IMR-90 (cell line): ENCODE results near the gene C1orf105. TPM values are rescaled to one million over a fixed set of nuclear protein-coding genes. Genes with fewer than 3 reads are reported as not detected.

ENCODE experiments used
- ATAC-seq: fragments of 200-7000 bp; cut with Tn5 transposase; 2 replicates; pipeline ENCODE4 v1.9.1; 2020; ENCODE audit warnings: low read depth, mild to moderate bottlenecking, moderate library complexity
- BruUV-seq: library from RNA; stranded (reverse); fragments of 400-500 nt; replicated peaks from 2 replicates; lab custom pipeline; 2021; lab: Mats Ljungman, UMichigan
- CTCF ChIA-PET: fragments of 300-600 bp; formaldehyde crosslinking; extraction: SDS; loops from one replicate; lab custom pipeline; 2021; ENCODE audit warnings: antibody characterized with exemption; lab: Yijun Ruan, JAX
- POLR2A ChIA-PET: fragments of 300-600 bp; sonication (Branson Sonifier 250); formaldehyde crosslinking; loops from one replicate; lab custom pipeline; 2022; ENCODE audit warnings: antibody characterized with exemption; ENCODE audit not compliant: unreplicated experiment; lab: Charles Lee
- DNase-seq: peaks from one replicate; pipeline ENCODE4 v3.0.0; 2013
- H2AFZ ChIP-seq: replicated peaks from 2 replicates; pipeline ENCODE3; 2013; ENCODE audit warnings: low read length, mild to moderate bottlenecking; ENCODE audit not compliant: poor library complexity
- H2AK5ac ChIP-seq: 2 replicates; pipeline ENCODE4 v1.6.1; 2013; ENCODE audit warnings: low read depth, low read length, inconsistent platforms
- H2AK9ac ChIP-seq: replicated peaks from 2 replicates; pipeline ENCODE3; 2013; ENCODE audit warnings: mild to moderate bottlenecking, low read depth, low read length, moderate library complexity; ENCODE audit not compliant: poor library complexity
- H2BK120ac ChIP-seq: 2 replicates; pipeline ENCODE4 v1.6.1; 2013; ENCODE audit warnings: low read depth, low read length, inconsistent platforms
- H2BK15ac ChIP-seq: 3 replicates; pipeline ENCODE4 v1.6.1; 2013; ENCODE audit warnings: low read depth, low read length, inconsistent platforms
- H2BK20ac ChIP-seq: 2 replicates; pipeline ENCODE4 v1.6.1; 2013; ENCODE audit warnings: low read depth, mild to moderate bottlenecking, inconsistent platforms, low read length, moderate library complexity
- H2BK5ac ChIP-seq: 2 replicates; pipeline ENCODE4 v1.6.1; 2013; ENCODE audit warnings: mild to moderate bottlenecking, low read depth, low read length, inconsistent platforms; ENCODE audit not compliant: poor library complexity, severe bottlenecking
- H3K14ac ChIP-seq: replicated peaks from 2 replicates; pipeline ENCODE4 v1.6.1; 2013; ENCODE audit warnings: low read depth, low read length, inconsistent platforms
- H3K18ac ChIP-seq: 2 replicates; pipeline ENCODE4 v1.6.1; 2013; ENCODE audit warnings: low read depth, low read length, control low read depth
- H3K23ac ChIP-seq: 2 replicates; pipeline ENCODE4 v1.6.1; 2013; ENCODE audit warnings: low read depth, low read length, inconsistent platforms
- H3K27ac ChIP-seq: 2 replicates; pipeline ENCODE4 v1.5.1; 2013; ENCODE audit warnings: mild to moderate bottlenecking, control low read depth, low read length; ENCODE audit not compliant: insufficient read depth
- H3K27me3 ChIP-seq: 2 replicates; pipeline ENCODE4 v1.6.1; 2013; ENCODE audit warnings: low read length; ENCODE audit not compliant: control insufficient read depth, insufficient read depth
- H3K36me3 ChIP-seq: 2 replicates; pipeline ENCODE4 v1.6.1; 2013; ENCODE audit warnings: low read length, mixed read lengths; ENCODE audit not compliant: control insufficient read depth, insufficient read depth
- H3K4ac ChIP-seq: 2 replicates; pipeline ENCODE4 v1.6.1; 2013; ENCODE audit warnings: low read depth, low read length, inconsistent platforms
- H3K4me1 ChIP-seq: 2 replicates; pipeline ENCODE4 v1.6.1; 2013; ENCODE audit warnings: low read length, mixed read lengths; ENCODE audit not compliant: control insufficient read depth, insufficient read depth
- H3K4me2 ChIP-seq: 2 replicates; pipeline ENCODE4 v1.6.1; 2013; ENCODE audit warnings: low read depth, mild to moderate bottlenecking, control low read depth, low read length, moderate library complexity
- H3K4me3 ChIP-seq: 2 replicates; pipeline ENCODE4 v1.5.1; 2013; ENCODE audit warnings: low read depth, mild to moderate bottlenecking, control low read depth, low read length, moderate library complexity; ENCODE audit not compliant: insufficient read depth
- H3K56ac ChIP-seq: 2 replicates; pipeline ENCODE4 v1.6.1; 2013; ENCODE audit warnings: low read length, inconsistent platforms; ENCODE audit not compliant: insufficient read depth; ENCODE audit errors: extremely low read depth
- H3K79me1 ChIP-seq, 2 experiments: 2 replicates each; pipeline ENCODE4 v1.6.1; 2013; ENCODE audit warnings: low read length in 2 of 2, inconsistent platforms in 1 of 2, low read depth in 1 of 2
- H3K9ac ChIP-seq: 2 replicates; pipeline ENCODE4 v1.6.1; 2013; ENCODE audit warnings: low read depth, low read length, control low read depth
- H3K9me1 ChIP-seq: 2 replicates; pipeline ENCODE4 v1.6.1; 2013; ENCODE audit warnings: low read length, inconsistent platforms; ENCODE audit not compliant: insufficient read depth
- H3K9me3 ChIP-seq: 2 replicates; pipeline ENCODE4 v1.6.1; 2013; ENCODE audit warnings: low read length; ENCODE audit not compliant: control insufficient read depth, insufficient read depth
- H4K20me1 ChIP-seq: 2 replicates; pipeline ENCODE4 v1.6.1; 2013; ENCODE audit warnings: low read length, inconsistent platforms; ENCODE audit not compliant: insufficient read depth
- H4K5ac ChIP-seq: 2 replicates; pipeline ENCODE4 v1.6.1; 2013; ENCODE audit warnings: mild to moderate bottlenecking, low read depth, low read length, control low read depth
- H4K8ac ChIP-seq, 2 experiments: 2 replicates each; pipeline ENCODE4 v1.6.1; 2013; ENCODE audit warnings: low read depth in 2 of 2, low read length in 2 of 2, control low read depth in 1 of 2, inconsistent platforms in 1 of 2
- H4K91ac ChIP-seq: 2 replicates; pipeline ENCODE4 v1.6.1; 2013; ENCODE audit warnings: low read depth, low read length, inconsistent platforms; ENCODE audit not compliant: insufficient read depth
- BHLHE40 ChIP-seq: fragments of 150-350 bp; IDR thresholded peaks from 2 replicates; pipeline ENCODE4 v1.6.1; 2016; ENCODE audit warnings: mild to moderate bottlenecking, low read depth, low read length
- CEBPB ChIP-seq: IDR thresholded peaks from 2 replicates; pipeline ENCODE4 v1.6.1; 2012; ENCODE audit warnings: low read depth, low read length, improper control_type of control experiment
- CHD1 ChIP-seq: IDR thresholded peaks from 2 replicates; pipeline ENCODE4 v1.6.1; 2012; ENCODE audit warnings: low read depth, low read length, improper control_type of control experiment
- ELK1 ChIP-seq: fragments of 150-350 bp; IDR thresholded peaks from 2 replicates; pipeline ENCODE4 v1.6.1; 2016; ENCODE audit warnings: low read depth, mild to moderate bottlenecking, low read length, moderate library complexity, borderline replicate concordance
- MAFK ChIP-seq: IDR thresholded peaks from 2 replicates; pipeline ENCODE4 v1.6.1; 2012; ENCODE audit warnings: low read depth, low read length, improper control_type of control experiment
- MAZ ChIP-seq: IDR thresholded peaks from 2 replicates; pipeline ENCODE4 v1.6.1; 2012; ENCODE audit warnings: low read depth, mild to moderate bottlenecking, low read length, improper control_type of control experiment, moderate library complexity, borderline replicate concordance
- MXI1 ChIP-seq: IDR thresholded peaks from 2 replicates; pipeline ENCODE4 v1.6.1; 2012; ENCODE audit warnings: low read depth, mild to moderate bottlenecking, low read length, moderate library complexity, borderline replicate concordance
- NFE2L2 ChIP-seq: fragments of 150-350 bp; IDR thresholded peaks from 2 replicates; pipeline ENCODE4 v1.6.1; 2016; ENCODE audit warnings: low read depth, mild to moderate bottlenecking, low read length
- POLR2A ChIP-seq: IDR thresholded peaks from 2 replicates; pipeline ENCODE4 v1.6.1; 2012; ENCODE audit warnings: mild to moderate bottlenecking, low read depth, low read length
- RFX5 ChIP-seq: IDR thresholded peaks from 2 replicates; pipeline ENCODE4 v1.8.0; 2012; ENCODE audit warnings: low read depth, mild to moderate bottlenecking, low read length, moderate library complexity
- SMC3 ChIP-seq: fragments of 150-350 bp; IDR thresholded peaks from 2 replicates; pipeline ENCODE4 v1.6.1; 2016; ENCODE audit warnings: low read depth, mild to moderate bottlenecking, antibody characterized with exemption, low read length, moderate library complexity
- WGBS, 2 experiments: methylation state at CpG; one replicate each; pipeline versions ENCODE4 v1.1.5 to v1.1.7; 2013; ENCODE audit warnings: missing lambda C conversion rate in 2 of 2; ENCODE audit not compliant: insufficient read length in 1 of 2; ENCODE audit errors: extremely low coverage in 2 of 2; 5-methylcytosine and 5-hydroxymethylcytosine counted together
- dilution Hi-C: fragments of 300-500 bp; cut with HindIII; formaldehyde crosslinking; loops from one replicate; pipeline ENCODE4 v1.14.3; 2018; ENCODE audit warnings: low sequenced_read_pairs; ENCODE audit not compliant: unreplicated experiment
- in situ Hi-C: fragments of 300-500 bp; cut with MboI; formaldehyde crosslinking; loops from 3 replicates; pipeline ENCODE4 v1.14.3; 2019; ENCODE audit warnings: low sequenced_read_pairs, inconsistent platforms, mixed read lengths
- intact Hi-C: fragments of 100-400 bp; cut with micrococcal nuclease; formaldehyde crosslinking; loops from 2 replicates; pipeline ENCODE4 v1.10.0; 2022
- polyA plus RNA-seq, 3 experiments: library from polyadenylated mRNA; depleted of rRNA; stranded (reverse); fragments of >200 nt; gene quantifications; 2 replicates each; pipeline ENCODE4 v1.2.3, GENCODE V29; 2012; ENCODE audit warnings: low replicate concordance in 1 of 3
- total RNA-seq: library from RNA; depleted of rRNA; stranded (reverse); fragments of >200 nt; gene quantifications from 2 replicates; pipeline ENCODE4 v1.2.3, GENCODE V29; 2012
- TF ChIP-seq, protein P1 (sequence below): conservative IDR thresholded peaks from 2 replicates; pipeline ENCODE4 v1.5.1; 2012; ENCODE audit warnings: mild to moderate bottlenecking, low read depth, low read length, improper control_type of control experiment
- TF ChIP-seq, protein P2 (sequence below): fragments of 150-350 bp; IDR thresholded peaks from 2 replicates; pipeline ENCODE4 v1.6.1; 2017; ENCODE audit warnings: mild to moderate bottlenecking, antibody characterized with exemption, low read length, low read depth

The C1orf105 gene
- total and polyA plus RNA-seq, 2 of the 4 experiments (the other 2 are of a cell fraction): not detected

DNA sequence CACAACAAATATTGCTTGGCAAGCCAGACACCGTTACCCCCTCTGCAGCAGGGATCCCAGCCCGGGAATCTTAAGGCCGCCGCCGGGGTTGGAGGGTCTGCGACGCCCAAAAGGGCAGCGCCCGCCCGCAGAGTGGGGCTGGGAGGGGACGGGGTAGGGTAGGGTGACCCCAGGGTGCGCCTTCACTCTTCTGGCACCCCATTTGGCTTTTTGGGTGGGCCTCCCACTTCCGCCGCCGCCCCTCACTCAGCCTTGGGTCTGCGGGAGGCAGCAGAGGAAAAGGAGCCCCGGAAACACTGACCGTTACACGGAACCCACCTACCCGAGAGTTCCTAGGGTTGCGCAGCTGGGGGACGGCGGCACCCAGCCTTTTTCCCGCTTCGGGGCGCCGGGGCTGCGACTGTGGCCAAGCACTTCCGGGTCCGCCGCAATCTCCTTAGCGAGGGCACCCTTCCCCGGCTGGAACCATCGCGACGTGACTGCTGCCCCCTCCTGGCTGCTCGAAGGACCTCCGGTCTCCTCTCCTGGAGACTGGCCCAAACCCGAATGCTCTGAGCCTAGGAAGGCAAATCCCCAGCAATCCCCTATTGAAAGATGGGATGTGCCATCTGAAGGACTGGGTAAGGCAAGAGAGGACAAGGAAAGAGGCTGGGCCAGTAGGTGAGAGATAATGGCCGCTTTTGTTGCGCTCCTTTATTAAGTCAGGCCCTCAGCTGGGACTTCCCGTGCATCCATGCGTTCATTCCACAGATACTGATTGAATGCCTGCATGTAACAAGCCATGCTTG lies 23.4 kb downstream of the C1orf105 start, which contains the start of gene PIGC:
Gene PIGC (minus strand): TSS at position 404 of the 788 bp plus-strand sequence. CDS start 1,447 bp downstream, outside the sequence.
- Histone ChIP-seq H2BK5ac (peak within 1 kb of the TSS; percentile 73), H3K27ac (peak within 1 kb of the TSS; percentile 84), H4K5ac (peak within 1 kb of the TSS; percentile 83), H4K20me1 (no peaks in the 10 kb centered on the region), H2BK15ac (no peak within 1 kb of the TSS; the same call in 2 of the 3 replicates), H3K4me3 (peak within 1 kb of the TSS; percentile 90), H3K4me2 (peak within 1 kb of the TSS; percentile 97), H4K8ac (peak within 1 kb of the TSS; percentile 33 to 92; a peak in 3 of 4 replicates), H3K27me3 (no peaks in the 10 kb centered on the region), H3K4ac (peak within 1 kb of the TSS; percentile 80), H3K14ac (peak within 1 kb of the TSS; percentile 73), H2BK120ac (peak within 1 kb of the TSS; percentile 44), H2AFZ (peak within 1 kb of the TSS; percentile 97), H3K36me3 (peaks cover 5% of the 10 kb centered on the region), H3K9ac (peak within 1 kb of the TSS; percentile 86), H2AK5ac (no peak within 1 kb of the TSS), H3K23ac (peak within 1 kb of the TSS; percentile 78; the same call in 1 of the 2 replicates), H2BK20ac (peak within 1 kb of the TSS; percentile 32; the same call in 1 of the 2 replicates), H4K91ac (peak within 1 kb of the TSS; percentile 65), H3K79me1 (peaks cover 26 to 41% of the 10 kb centered on the region in 2 experiments), H3K9me1 (peaks cover 15% of the 10 kb centered on the region), H2AK9ac (peak within 1 kb of the TSS; percentile 79), H3K9me3 (no peaks in the 10 kb centered on the region), H3K18ac (peak within 1 kb of the TSS; percentile 27; the same call in 1 of the 2 replicates), H3K56ac (peak within 1 kb of the TSS; percentile 63; the same call in 1 of the 2 replicates), H3K4me1 (peaks cover 4% of the 10 kb centered on the region)
- intact Hi-C loops: loop anchor here (1.0 to 5.0 kb wide), 4 partner anchors 45 to 442 kb away; no protein-coding TSS in a partner anchor
- ChIA-PET POLR2A (interaction anchor here (0.7 kb wide), 1 partner anchor 68 kb away, joined by 3 read pairs; no protein-coding TSS in a partner anchor), CTCF (interaction anchor here (0.5 to 1.5 kb wide), 4 partner anchors 191 to 441 kb away, joined by 3 to 5 read pairs (median 4); no protein-coding TSS in a partner anchor)
- in situ Hi-C loops: no loop called here
- WGBS, 2 experiments: 12% methylated on average over 5 of the region's 43 CpGs; no CpG with 5 or more reads in 1 of the 2 experiments
- DNase-seq (peak; percentile 79), ATAC-seq (peak; percentile 99)
- dilution Hi-C loops: no loop called here
- TSS peak; percentile 72 for BruUV-seq
- peak; percentile 39; the same call in 1 of the 2 replicates for TF ChIP-seq MAZ
- no peak for TF ChIP-seq POLR2A
- no peak for TF ChIP-seq ELK1
- peak; percentile 79 for TF ChIP-seq SMC3
- no peak for TF ChIP-seq RFX5
- TF ChIP-seq, protein P1, sequence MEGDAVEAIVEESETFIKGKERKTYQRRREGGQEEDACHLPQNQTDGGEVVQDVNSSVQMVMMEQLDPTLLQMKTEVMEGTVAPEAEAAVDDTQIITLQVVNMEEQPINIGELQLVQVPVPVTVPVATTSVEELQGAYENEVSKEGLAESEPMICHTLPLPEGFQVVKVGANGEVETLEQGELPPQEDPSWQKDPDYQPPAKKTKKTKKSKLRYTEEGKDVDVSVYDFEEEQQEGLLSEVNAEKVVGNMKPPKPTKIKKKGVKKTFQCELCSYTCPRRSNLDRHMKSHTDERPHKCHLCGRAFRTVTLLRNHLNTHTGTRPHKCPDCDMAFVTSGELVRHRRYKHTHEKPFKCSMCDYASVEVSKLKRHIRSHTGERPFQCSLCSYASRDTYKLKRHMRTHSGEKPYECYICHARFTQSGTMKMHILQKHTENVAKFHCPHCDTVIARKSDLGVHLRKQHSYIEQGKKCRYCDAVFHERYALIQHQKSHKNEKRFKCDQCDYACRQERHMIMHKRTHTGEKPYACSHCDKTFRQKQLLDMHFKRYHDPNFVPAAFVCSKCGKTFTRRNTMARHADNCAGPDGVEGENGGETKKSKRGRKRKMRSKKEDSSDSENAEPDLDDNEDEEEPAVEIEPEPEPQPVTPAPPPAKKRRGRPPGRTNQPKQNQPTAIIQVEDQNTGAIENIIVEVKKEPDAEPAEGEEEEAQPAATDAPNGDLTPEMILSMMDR: peak; percentile 87
- no peak; the same call in 1 of the 2 replicates for TF ChIP-seq MAFK
- TF ChIP-seq CEBPB: no peak
- no peak for TF ChIP-seq CHD1
- TF ChIP-seq, protein P2, sequence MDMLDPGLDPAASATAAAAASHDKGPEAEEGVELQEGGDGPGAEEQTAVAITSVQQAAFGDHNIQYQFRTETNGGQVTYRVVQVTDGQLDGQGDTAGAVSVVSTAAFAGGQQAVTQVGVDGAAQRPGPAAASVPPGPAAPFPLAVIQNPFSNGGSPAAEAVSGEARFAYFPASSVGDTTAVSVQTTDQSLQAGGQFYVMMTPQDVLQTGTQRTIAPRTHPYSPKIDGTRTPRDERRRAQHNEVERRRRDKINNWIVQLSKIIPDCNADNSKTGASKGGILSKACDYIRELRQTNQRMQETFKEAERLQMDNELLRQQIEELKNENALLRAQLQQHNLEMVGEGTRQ: no peak
- 0 out of 2 replicates have a peak, but pooled peaks have one; percentile 32 for TF ChIP-seq MXI1
- no peak for TF ChIP-seq BHLHE40
- no peak for TF ChIP-seq NFE2L2
